ENCODE measurements around the gene SHISA6.

- TF ChIP-seq, protein P1, sequence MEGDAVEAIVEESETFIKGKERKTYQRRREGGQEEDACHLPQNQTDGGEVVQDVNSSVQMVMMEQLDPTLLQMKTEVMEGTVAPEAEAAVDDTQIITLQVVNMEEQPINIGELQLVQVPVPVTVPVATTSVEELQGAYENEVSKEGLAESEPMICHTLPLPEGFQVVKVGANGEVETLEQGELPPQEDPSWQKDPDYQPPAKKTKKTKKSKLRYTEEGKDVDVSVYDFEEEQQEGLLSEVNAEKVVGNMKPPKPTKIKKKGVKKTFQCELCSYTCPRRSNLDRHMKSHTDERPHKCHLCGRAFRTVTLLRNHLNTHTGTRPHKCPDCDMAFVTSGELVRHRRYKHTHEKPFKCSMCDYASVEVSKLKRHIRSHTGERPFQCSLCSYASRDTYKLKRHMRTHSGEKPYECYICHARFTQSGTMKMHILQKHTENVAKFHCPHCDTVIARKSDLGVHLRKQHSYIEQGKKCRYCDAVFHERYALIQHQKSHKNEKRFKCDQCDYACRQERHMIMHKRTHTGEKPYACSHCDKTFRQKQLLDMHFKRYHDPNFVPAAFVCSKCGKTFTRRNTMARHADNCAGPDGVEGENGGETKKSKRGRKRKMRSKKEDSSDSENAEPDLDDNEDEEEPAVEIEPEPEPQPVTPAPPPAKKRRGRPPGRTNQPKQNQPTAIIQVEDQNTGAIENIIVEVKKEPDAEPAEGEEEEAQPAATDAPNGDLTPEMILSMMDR (IDR thresholded peaks at IDR 0.05): no peak
- no peak for TF ChIP-seq EZH2 (IDR thresholded peaks at IDR 0.05; ENCODE audit: borderline replicate concordance, insufficient read depth, low read depth, low read length, poor library complexity, severe bottlenecking)
Observed at GRCh38 chr17:11221196-11221595, 19.8 kb upstream of the SHISA6 start.

All from B cell (primary cell).